Esophagus squamous epithelium (tissue), 5 donors: Measurements from ENCODE around the gene LMNA. TPM values are rescaled to one million over a fixed set of nuclear protein-coding genes. Genes with fewer than 3 reads are reported as not detected.
A peak's percentile ranks its signal among the peaks of the same experiment; 100 is the strongest.

Experiments
- DNase-seq: peaks from one replicate; lab custom pipeline; 2025; lab: John Stamatoyannopoulos, UW
- H3K27ac ChIP-seq, 4 donors: fragments of 200-600 bp; sonication (generic); one replicate each; pipeline ENCODE4 v1.5.1; 2016 to 2019; ENCODE audit warnings: mild to moderate bottlenecking in 1 of 4
- H3K27me3 ChIP-seq, 4 donors: fragments of 200-600 bp; sonication (generic); 1 replicate in 3 of 4; 2 replicates in 1 of 4; pipeline versions ENCODE4 v1.5.1 to v1.6.0; 2017 to 2021; ENCODE audit warnings: antibody characterized with exemption in 1 of 4
- H3K36me3 ChIP-seq, 3 donors: fragments of 200-600 bp; sonication (generic); one replicate each; pipeline ENCODE4 v1.5.1; 2016 to 2019
- H3K4me1 ChIP-seq, 3 donors: fragments of 200-600 bp; sonication (generic); one replicate each; pipeline ENCODE4 v1.5.1; 2017 to 2019
- H3K4me3 ChIP-seq, 4 donors: fragments of 200-600 bp; sonication (generic); 1 replicate in 3 of 4; 2 replicates in 1 of 4; pipeline ENCODE4 v1.5.1; 2016 to 2019; ENCODE audit warnings: mild to moderate bottlenecking in 2 of 4, moderate library complexity in 1 of 4
- H3K9me3 ChIP-seq, 3 donors: fragments of 200-600 bp; sonication (generic); one replicate each; pipeline ENCODE4 v1.5.1; 2016 to 2019
- CTCF ChIP-seq, 6 experiments: fragments of 450-650 bp in 4 of 6; fragments of 200-600 bp in 2 of 6; sonication (generic) in 2 of 6; IDR thresholded peaks; one replicate each; pipeline ENCODE4 v1.5.1; 2016 to 2019; ENCODE audit warnings: antibody characterized with exemption in 6 of 6, mild to moderate bottlenecking in 4 of 6, moderate library complexity in 4 of 6
- POLR2A ChIP-seq, 4 donors: fragments of 450-650 bp; IDR thresholded peaks; one replicate each; pipeline ENCODE4 v1.6.1; 2017; ENCODE audit warnings: antibody characterized with exemption in 4 of 4, mild to moderate bottlenecking in 4 of 4, moderate library complexity in 3 of 4
- WGBS, 2 donors: methylation state at CpG; one replicate each; pipeline ENCODE4 v1.1.5; 2018; 5-methylcytosine and 5-hydroxymethylcytosine counted together
- intact Hi-C: fragments of 100-400 bp; cut with DNase I; formaldehyde crosslinking; loops from one replicate; pipeline ENCODE4 v1.15.0; 2022
- total RNA-seq, 4 donors: library from RNA; depleted of rRNA; stranded (reverse); fragments of >200 nt; gene quantifications; one replicate each; pipeline ENCODE4 v1.1.0, GENCODE V29; 2016
- donor health status: DM: yes; HTN: yes; CAD: no.

The LMNA gene
- total RNA-seq, 4 donors from 2014 or later: 322 to 480 (median 403) TPM

DNA sequence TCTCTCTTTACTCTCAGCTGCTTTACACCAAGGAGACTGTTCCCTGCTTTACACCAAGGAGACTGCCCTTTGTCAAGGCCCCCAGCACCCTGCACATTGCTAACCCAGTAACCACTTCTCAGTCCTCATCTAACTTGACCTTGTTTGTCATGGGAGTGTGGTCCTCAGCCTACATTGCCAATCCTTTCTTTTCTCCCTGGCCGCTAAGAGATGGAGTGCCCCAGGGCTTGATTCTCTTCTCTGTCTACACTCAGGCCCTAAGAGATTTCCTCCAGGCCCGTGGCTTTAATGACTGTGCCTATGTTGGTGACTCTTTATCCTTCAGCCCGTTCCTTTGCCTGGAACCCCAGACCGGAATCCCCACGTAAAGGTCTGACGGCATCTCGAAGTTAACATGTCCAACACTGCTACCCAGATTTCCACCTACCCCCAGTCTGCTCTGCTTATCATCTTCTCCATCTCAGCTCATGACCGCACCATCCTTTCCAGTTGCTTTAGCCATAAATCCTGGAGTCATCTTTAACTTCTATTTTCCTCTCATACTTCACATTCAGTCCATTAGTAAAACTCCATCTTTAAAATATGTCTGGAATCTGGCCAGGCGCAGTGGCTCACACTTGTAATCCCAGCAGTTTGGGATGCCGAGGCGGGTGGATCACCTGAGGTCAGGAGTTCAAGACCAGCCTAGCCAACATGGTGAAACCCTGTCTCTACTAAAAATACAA, 29.4 kb downstream of the LMNA start:
- intact Hi-C loops: no loop called here
- Histone ChIP-seq H3K9me3 (no peaks in the 10 kb centered on the region), H3K4me3 (no peak overlapping the region), H3K27me3 (no peaks in the 10 kb centered on the region), H3K4me1 (peaks cover 20 to 72% (median 21%) of the 10 kb centered on the region in 3 donors), H3K27ac (no peak overlapping the region), H3K36me3 (peaks cover 8 to 23% (median 13%) of the 10 kb centered on the region in 3 donors)
- no peak for DNase-seq
- TF ChIP-seq CTCF (IDR thresholded peaks at IDR 0.05): no peak
- TF ChIP-seq POLR2A (IDR thresholded peaks at IDR 0.05): no peak
- 51 to 54% methylated on average over 10 to 11 of the region's 11 CpGs for WGBS, 2 donors

- DNase-seq: no peak
- Histone ChIP-seq H3K4me3 (no peak overlapping the region), H3K36me3 (peaks cover 1 to 15% (median 6%) of the 10 kb centered on the region in 3 donors), H3K27ac (no peak overlapping the region), H3K4me1 (peaks cover 20 to 63% (median 21%) of the 10 kb centered on the region in 3 donors), H3K9me3 (no peaks in the 10 kb centered on the region), H3K27me3 (peaks cover 0 to 6% (median 0%) of the 10 kb centered on the region in 4 donors)
- intact Hi-C loops: no loop called here
- no peak for TF ChIP-seq CTCF (IDR thresholded peaks at IDR 0.05)
- no peak for TF ChIP-seq POLR2A (IDR thresholded peaks at IDR 0.05)
- WGBS, 2 donors: 44 to 49% methylated on average over 5 of the region's 5 CpGs
Measured at GRCh38 chr1:156144742-156145141, 30.2 kb downstream of the LMNA start.

- H3K27ac ChIP-seq: no peak overlapping the region
- intact Hi-C loops: no loop called here
Measured at GRCh38 chr1:156145650-156146019, 31.1 kb downstream of the LMNA start.

GRCh38 chr1:156146020-156146768, 31.7 kb downstream of the LMNA start:
- peak overlapping the region in 1 of 4 donors; percentile 18 for H3K4me3 ChIP-seq
- intact Hi-C loops: no loop called here

More at GRCh38 chr1:156145650-156146019, 31.1 kb downstream of the LMNA start:
- Histone ChIP-seq H3K4me1 (peaks cover 20 to 59% (median 21%) of the 10 kb centered on the region in 3 donors), H3K9me3 (no peaks in the 10 kb centered on the region), H3K36me3 (peaks cover 0 to 6% (median 3%) of the 10 kb centered on the region in 3 donors), H3K27me3 (peaks cover 0 to 15% (median 0%) of the 10 kb centered on the region in 4 donors), H3K4me3 (no peak overlapping the region)
- WGBS, 2 donors: 48 to 56% methylated on average over 2 of the region's 2 CpGs
- TF ChIP-seq POLR2A (IDR thresholded peaks at IDR 0.05) (no peak), CTCF (IDR thresholded peaks at IDR 0.05) (no peak)
- no peak for DNase-seq

More at GRCh38 chr1:156146020-156146768, 31.7 kb downstream of the LMNA start:
- Histone ChIP-seq H3K27me3 (peaks cover 0 to 21% (median 0%) of the 10 kb centered on the region in 4 donors), H3K4me1 (peaks cover 19 to 59% (median 19%) of the 10 kb centered on the region in 3 donors), H3K27ac (peak overlapping the region in 2 of 4 donors; percentile 11 to 28), H3K9me3 (no peaks in the 10 kb centered on the region), H3K36me3 (peaks cover 0 to under 1% (median 0%) of the 10 kb centered on the region in 3 donors)
- TF ChIP-seq POLR2A (IDR thresholded peaks at IDR 0.05) (no peak), CTCF (IDR thresholded peaks at IDR 0.05) (peak; percentile 72 to 86 (median 77))
- 4% methylated on average over 11 to 12 of the region's 13 CpGs for WGBS, 2 donors
- DNase-seq: no peak
